ENCODE results near the gene ZNF423.

ZNF423 gene

DNA sequence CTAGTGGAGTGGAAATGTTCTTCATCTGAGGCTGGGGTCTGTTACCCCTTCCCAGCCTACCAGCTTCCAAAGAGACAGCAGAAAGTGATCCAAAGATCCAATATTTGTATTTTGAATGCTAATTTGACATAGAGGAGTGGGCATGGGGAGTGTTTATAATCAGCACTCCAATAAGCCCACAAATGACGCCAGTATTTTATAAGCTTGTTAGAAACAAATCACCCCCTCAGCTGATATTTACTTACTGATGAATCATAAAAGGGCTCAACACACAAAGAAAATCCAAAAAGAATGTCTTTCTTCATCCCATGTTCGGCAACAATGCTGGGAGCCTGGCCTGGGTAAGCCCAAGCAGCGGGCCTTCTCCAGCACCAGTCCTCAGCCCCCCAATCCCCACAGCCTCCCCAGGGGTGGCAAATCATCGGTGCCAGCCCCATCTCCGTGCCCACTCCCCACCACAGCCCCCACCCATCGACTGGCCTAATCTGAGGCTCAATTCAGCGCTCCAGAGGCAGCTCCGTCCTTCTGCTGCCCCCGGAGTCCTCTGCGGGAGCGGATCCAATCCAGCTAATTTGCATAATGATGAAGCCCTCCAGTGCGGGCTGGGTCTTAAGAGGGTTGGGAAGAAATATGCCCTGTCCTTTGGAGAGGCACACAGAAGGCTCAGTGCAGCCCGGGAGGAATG lies 312.8 kb downstream of the ZNF423 start:
- DNase-seq = no peak

DNA sequence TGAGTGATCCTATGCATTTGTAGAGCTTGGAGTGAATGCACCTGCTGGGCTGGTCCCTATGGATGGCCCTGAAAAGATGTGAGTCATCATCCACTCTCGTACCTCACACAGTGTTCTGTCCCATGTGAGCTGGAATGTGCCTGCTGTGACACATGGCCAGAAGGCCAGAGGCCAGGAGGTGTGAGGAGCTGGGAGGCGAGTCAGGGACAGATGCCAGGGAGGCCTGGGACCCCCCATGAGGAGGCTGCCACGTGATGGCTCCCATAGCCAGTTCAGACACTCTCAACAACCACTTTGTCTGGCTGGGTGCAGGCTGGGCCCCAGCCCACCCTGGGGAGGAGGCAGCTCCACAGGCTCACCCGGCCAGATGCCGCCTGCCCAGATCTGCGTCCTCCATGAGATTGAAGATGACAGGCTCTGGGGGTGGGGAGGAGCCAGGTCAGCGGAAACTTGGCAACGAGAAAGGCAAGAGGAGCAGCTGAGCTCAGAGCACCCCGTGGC lies 313.5 kb downstream of the ZNF423 start:
- no peak for DNase-seq

DNA sequence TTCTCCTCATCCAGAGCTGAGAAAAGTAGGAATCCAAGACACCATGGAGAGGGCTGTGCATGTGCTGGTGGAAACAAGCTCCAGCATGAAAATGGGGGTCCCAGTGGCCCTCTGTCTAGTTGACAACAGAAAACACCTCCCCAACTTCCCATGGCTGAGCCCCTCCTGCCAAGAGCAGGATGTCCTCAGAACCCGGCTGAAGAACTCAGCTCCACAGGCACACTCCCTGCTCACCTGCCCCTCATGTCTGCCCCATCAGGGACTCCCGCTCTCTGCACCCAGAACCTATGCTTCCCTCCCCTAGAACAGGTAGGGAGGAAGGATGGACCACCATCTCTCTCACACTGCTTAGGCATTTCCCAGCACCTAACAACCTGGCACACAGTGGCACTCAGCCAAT lies 315.1 kb downstream of the ZNF423 start:
- DNase-seq = no peak

DNA sequence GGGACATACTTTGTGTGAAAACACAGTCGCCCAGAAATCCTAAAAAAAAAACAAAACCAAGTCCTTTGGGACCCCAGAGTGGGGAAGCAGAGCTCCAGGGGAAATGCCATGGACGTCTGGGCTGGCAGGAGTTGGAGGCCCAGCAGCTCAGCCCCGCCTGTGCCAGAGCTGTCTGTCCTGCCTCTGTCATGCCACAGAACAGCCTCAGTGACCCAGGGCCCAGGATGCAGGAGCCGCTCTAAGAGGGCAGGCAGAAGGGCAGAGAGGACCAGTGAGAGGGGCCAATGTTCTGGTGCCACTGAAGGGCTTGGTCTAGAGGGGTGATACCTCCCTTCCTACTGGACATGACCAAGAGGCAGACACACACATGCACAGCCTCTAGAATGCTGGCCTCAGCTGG lies 316.2 kb downstream of the ZNF423 start:
- DNase-seq = no peak

DNA sequence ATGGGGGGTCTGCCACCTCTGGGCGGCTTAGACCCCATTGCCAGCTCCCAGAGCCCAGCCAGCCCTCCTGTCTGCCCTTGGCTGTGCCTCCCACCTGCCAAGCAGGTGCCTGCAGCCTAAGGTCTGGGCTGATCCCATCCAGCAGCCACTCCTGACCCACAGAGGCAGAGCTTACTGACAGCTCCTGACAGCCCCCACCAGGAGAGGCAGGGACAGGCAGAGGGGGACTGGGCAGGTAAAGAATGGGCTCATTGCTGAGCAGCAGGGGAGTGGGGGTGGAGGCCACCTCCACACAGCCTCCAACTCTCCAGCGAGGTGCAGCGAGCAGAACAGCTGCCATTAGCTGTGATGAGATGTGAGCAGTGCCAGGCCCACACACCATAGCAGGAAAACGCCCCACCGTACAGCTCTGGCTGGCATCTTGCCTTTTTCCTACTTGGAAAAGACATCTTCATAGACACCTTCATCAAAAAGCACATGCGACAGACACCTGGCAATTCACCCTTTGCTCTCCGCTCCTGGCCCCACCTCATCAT lies 317.9 kb downstream of the ZNF423 start:
- no peak for DNase-seq

DNA sequence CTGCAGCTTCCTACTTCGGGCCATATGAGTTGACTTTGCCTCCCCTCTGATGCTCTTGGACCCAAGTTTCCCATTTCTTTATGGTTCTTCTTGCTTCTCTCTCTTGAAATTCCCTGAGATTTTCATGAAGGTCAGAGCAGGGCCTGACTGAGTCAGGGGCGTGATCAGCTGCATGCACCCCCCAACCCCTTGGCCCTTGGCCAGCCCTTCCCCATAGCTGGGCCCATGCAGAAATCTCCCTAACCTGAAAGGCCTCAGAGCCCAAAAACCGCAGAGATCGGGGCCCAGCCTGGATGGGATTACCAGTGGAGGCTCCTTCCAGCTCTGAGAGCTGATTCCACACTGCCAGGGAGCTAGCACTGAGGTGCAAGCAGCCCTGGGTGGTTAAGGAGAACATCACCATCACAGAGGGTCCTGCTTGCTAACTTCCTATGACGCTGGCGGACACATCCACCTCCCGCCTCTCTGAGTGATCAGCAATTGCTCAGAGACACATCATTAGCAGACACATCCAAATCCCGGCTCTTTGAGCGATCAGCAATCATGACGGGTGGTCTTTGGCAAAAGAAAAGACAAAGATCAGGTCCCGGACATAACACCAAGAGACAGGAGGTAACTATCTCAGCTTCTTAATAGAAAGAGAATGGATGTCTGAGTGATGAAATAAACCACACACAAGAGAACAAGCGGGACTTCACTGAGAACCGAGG lies 320.9 kb downstream of the ZNF423 start:
- DNase-seq = no peak

DNA sequence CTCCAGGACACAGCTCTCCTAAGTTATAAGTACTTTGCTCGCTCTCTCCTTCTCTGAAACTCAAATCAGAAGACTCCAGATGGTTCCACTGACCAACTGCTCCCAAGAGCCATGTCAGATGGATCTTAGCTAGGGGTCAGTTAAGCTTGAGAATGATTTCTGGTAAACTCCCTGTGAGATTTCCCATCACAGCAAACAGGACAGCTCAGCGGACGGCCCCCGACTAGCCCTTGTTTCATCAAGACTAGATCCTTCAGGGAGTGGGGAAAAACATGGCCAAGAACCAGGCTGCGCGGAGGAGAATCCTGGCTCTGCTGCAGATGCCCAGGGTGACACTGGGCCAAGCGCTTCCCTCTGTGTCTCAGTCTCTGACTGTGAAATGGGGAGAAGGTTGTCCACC lies 322.5 kb downstream of the ZNF423 start:
- DNase-seq = no peak

DNA sequence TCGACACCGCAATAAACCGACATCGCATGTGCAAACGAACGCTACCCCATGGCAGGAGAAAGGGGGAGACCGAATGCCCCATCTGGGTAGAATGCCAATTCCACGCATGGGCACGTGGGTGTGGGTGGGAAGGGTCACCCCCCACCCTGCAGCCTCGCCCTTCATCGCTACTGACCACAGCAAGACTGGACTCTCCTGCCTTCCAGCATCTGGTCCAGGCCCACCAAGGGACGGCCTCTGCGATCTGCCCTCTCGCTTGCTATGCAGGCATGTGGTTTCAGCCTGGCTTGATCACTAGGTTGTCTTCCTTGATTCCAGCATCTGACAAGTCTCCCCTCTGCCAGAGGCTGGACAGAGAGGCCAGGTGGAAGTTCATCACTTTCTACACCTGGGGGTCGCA lies 323.0 kb downstream of the ZNF423 start:
- DNase-seq = no peak

DNA sequence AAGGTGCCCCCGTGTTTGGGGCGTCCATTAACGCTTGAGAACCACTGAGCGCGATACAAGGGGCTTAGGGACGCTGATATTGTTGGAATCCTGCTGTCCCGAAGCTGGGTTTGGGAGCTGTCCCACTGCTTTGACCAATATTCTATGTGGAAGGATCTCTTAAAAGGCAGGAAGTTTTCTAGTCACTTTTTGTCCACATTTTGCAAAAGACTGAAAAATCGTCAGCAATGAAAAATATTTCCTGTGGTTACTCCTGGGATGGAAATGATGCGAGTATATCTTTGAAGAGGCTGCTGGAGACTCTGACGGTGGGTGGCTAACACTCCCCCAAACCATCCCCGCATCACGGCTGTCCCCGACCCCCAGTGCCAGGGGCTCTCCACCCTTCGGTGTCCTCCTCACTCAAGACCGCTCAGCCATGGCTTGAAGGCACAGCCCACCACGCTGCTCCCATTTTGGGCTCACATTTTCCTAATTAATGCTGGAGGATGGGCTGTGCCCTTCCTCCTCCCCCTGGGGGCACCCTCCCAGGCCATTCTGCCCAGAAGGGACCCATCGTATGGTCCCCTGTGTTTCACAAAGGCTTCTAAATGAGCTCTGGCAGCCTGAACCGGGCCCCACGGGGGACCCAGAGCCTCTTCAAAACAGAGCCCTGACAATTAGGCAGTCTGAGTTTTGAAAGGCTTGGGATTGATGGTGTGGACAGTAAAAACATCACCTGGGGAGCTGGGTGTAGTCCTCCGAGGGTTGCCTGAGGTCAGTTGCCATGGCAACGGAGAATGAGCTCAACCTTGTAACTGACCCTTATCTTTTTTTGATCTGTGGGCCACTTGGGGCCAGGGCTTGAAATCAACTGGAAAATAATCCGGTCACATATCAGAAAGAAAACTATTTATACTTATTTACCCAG lies 323.7 kb downstream of the ZNF423 start:
- DNase-seq = no peak

DNA sequence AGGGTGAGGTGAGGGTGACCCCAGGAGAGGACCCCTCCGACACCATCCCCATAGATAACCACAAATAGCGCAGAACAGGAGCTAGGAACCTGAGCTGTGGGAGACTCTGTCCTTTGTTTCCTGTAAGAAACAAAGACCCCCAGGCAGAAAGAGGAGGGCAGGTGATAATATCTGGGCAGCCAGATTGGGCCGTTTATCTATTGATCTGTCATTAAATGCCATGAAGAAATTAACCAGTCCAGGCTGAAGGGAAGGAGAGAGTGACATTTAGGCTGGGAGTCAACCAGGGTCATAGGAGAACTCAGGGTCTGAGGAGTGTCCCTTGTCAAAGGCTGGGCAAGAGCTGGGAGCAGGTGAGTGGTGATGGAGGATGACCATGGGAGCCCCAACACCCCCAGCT lies 324.5 kb downstream of the ZNF423 start:
- DNase-seq = no peak

DNA sequence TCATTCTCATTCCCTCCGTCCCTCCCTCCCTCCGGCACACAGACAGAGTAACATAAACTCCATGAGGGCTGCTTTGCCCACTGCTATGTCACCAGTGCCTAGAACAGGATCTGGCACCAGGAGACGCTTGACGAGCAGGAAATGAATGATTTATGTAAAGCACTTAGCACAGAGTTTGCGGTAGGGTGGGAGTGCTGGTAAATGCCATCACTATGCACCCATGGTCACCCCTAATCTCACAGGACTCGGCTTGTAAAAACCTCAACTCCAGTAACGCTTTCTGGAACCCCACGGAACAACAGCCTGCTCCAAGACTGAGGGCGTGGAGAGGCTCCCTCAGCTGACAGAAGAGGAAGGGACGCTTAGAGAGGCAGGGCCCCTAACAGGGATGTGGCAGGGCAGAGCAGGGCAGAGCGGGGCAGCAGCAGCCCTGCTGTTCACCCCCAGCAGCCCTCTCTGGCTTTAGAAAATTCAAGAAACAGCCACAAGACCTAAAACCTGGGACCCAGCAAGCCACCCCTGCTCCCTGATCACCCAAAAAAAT lies 325.4 kb downstream of the ZNF423 start:
- DNase-seq = no peak

DNA sequence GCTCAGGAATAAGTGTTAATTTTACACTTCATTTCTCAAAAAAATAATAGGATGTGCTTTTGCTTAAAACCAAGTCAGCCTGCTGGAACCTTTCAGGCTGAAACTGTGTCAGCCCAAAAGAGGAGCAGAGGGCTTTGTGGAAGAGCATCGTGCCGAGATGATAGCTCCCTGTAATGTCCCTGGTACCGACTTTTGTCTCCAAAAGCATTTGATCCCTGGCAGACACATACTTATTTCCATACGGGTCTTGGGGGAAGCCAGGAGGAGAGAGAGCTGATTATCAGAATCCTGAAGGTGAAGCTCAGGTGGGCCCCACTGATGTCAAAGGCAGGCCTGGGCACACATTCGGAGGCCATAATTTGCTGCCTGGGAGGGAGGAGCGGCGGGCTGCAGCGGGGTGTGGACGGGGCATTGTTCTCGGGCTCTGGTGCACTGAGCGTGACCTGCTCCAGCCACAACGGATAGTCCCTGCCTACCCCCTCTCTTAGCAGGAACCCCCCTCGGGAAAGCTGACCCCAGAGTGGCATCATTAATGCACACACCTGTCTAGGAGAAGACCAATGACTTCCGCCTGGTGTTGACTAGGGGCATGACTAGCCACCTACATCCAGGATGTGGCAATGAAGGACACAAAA lies 326.4 kb downstream of the ZNF423 start:
- DNase-seq = no peak

DNA sequence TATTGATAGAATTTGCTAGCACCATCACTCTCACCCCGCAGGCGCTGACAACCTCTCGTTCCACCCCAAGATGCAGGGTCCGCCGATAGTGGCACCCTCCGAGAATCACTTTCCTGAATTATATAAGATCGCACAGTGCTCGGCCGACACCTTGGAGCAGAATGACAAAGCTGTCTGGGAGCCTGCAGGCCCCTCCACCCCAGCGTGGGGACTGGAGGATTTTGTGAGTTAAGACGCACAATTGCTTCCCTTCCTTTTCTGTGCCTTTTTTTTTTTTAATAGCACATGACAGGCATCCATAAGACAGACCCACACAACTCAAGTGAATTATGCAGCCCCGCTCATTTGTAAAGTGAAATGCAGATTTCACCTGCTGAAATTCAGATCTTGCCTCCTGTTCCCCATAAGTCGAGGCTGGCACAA lies 327.0 kb downstream of the ZNF423 start:
- no peak for DNase-seq

DNA sequence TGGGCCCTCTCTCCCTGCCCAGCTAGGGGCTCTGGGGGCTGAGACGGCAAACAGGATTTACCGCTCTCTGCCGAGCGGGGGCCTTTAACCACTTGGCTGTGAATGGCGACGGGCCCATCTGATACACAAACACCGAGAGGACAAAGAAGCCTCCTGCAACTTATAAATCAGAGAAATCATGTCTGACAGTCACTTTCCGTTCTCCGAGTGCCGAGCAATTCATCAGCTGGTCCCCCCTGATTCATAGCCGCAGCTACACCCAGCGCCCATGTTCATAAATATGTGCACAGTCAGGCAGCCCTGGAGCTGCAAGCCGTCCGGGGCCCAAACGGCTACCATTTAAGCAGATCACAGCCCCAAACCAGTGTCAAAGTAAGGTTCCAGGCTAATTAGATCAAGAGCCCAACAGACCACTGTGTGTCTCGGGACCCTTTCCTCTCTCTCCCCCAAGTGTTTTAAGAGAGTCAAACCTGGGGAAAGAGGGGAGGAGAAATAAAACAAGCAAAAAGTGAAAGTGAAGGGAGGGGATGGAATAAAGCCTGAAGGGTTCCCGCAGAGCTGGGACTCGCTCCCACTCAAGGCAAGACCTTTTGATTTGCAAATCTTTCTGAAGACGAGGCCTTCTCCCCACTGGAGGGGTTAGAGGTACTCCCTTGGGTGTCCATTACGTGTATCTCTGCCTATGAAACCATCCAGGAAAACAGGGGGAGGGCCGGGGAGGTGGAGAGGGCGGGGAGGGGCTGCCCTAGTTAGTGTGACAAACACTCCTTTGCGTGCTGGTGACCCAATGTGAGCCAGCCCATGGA lies 327.6 kb downstream of the ZNF423 start:
- no peak for DNase-seq

DNA sequence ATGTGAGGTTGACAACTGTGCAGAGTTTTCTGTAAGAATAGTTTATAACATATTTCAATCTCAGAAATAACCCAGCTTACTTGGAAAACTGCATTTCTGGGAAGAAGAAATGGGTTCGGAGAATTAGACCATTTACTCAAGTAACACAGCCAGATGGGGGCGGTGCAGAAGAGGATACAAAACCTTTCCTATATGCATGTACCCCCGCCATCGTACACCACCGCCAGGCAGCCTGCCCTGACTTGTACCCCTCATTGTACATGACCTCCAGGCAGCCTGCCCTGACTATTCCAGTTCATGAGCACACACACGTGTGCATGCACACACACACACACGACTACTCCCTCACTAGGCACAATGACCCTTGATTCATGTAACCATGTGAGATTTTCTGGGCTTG lies 328.3 kb downstream of the ZNF423 start:
- DNase-seq = no peak

DNA sequence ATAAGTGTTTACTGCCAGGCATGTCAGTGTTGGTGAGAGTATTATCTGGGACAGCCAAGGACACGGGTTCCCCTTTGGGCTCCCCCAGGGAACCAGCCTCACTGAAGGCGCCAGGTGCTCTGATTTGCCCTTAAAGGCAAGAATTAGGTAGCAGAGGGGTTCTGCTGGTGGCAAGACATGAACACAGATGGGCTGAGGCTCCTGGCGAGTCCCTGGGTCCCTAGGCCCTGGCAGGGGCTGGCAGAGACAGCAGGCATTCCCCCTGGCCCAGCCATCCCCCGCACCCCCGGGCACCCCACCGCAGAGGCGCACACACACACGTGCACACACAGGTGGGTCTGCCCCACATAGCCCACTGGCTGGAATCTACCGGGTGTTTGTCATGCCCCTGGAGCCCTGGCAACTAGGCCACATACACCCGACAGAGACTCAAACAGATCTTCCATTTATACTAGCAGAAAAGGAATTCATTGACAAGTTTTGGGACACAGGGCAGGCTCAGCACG lies 329.0 kb downstream of the ZNF423 start:
- DNase-seq = no peak

DNA sequence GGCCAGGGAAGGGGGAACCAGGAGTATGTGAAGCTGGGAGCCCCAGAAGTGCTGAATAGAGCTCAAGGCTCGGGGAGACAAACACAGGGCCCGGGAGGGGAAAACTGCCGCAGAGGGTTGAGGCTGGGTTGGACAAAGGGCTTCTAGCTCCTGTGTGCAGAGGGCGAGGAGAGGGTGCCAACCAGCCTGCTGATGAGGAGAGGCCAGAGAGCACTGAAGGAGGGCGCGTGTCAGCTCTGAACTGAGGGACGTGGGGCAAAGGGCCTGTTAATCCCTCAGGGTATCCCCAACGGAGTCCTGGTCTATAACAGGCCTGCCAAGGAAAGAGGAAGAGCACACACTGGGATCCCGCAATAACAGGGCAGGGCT lies 331.0 kb downstream of the ZNF423 start:
- DNase-seq = no peak

DNA sequence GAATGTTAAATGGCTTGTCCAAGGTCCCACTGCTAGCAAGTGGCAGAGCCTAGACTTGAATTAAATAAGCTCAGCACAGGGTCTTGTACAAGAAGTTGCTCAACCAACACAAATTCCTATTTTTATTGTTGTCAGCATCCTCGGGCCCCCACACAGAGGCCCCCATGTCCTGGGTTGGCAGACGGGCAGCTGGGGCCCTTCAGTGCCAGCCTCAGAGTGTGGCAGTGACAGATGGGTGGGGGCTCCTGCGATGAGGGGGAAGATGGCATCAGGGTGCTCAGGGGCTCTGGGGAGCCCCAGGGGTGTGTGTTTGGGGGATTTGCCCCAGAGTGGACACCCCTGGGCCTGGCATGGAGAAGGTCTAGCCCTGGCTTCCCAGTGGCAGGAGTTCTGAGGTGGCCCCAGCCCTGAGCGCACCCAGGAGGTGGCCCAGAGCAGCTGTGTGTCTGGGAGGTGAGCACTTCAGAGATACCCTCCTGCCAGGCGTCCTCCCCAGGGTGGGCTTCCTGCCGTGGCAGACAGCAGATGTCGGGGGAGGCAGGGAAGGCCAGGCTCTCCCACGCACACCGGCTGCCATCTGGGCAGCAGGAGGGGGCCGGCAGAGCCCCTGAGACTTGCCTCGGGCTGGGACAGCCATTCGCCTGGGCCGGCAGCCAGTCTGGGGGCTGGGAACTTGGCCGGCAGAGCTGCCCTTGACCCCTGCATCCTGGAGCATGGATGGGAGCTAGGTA lies 331.5 kb downstream of the ZNF423 start:
- DNase-seq = no peak

DNA sequence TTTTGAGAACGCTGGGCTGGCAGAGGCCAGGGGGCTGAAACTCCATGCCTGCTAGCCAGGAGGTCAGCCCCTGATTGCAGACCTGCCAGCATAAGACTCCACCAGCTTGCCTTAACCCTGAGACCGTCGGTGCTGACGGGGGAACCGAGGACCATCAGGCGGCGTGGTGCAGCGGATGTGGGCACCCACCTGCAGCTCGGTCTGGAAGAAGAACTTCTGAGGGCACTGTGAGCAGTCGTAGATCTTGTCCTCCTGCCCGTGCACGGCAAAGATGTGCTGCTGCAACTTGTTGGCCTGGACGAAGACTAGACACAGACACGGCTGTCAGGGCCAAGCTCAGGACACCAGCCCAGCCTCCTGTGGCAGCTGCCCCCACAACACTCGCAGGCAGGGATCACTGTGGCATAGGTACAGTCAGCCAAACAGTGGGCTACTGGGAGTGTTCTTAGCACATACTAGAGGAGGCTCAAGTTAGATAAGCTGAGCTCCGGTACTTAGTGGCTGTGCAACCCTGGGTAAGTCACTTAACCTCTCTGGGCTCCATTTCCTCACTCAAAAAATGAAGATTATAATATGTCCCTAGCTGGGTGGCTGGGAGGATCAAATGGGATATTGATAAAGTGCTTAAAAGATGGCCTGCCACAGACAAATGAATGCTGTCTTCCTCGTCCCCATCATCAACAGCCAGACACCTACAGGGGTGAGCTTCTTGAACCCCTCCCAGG lies 332.3 kb downstream of the ZNF423 start:
- no peak for DNase-seq

DNA sequence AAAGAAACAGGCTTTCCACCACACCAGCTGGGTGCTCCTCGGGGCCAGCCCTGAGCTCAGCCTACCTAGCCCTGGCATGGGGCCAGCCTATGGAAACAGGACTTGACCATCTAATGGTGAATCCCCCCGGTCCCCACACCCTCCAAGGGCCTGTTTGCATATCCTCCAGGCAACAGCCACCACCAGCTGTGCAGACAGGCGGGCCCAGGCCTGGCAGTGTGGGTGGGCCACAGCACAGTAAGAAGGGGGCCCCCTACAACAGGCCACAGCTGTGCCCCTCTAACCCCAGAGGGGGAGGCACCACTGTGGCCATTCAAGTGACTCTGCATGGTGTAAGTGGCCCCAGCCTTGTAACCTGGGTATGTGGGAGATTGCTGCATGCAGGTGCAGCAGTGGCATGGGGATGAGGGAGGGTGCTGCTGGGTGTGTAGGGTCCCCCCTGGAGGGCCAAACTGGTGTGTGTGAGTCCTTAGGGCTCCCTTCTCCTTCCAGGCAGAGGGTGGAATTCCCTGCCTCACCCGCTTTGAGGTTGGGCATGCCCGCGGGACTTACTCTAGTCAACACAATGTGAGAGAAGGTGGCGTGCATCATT lies 334.1 kb downstream of the ZNF423 start:
- DNase-seq = no peak
